Measurements from ENCODE around the gene SLC35F4. TPM values are rescaled to one million over a fixed set of nuclear protein-coding genes. Genes with fewer than 3 reads are reported as not detected.

SLC35F4 gene
- polyA plus RNA-seq, 6 donors from 2014 or later = not detected

GRCh38 chr14:57660208-57660607, 205.7 kb downstream of the SLC35F4 start:
- Mint-ChIP-seq H3K27ac (no peak overlapping the region), H3K4me3 (no peak overlapping the region), H3K4me1 (no peaks in the 10 kb centered on the region), H3K9me3 (peaks cover 0 to 25% (median 5%) of the 10 kb centered on the region in 7 donors), H3K36me3 (no peaks in the 10 kb centered on the region), H3K27me3 (no peaks in the 10 kb centered on the region)
- ATAC-seq (ENCODE audit: low read depth in 2 of 2) = no peak
- DNase-seq = no peak

- H3K27ac Mint-ChIP-seq = no peak overlapping the region
- no peaks in the 10 kb centered on the region for H3K36me3 Mint-ChIP-seq
- ATAC-seq (ENCODE audit: low read depth in 2 of 2) (no peak), DNase-seq (no peak)
- H3K4me1 Mint-ChIP-seq = no peaks in the 10 kb centered on the region
- H3K9me3 Mint-ChIP-seq = peaks cover 0 to 22% (median 5%) of the 10 kb centered on the region in 7 donors
- H3K27me3 Mint-ChIP-seq = no peaks in the 10 kb centered on the region
- no peak overlapping the region for H3K4me3 Mint-ChIP-seq
These were observed 206.8 kb downstream of the SLC35F4 start for GRCh38 chr14:57659052-57659451.

GRCh38 chr14:57657487-57657886, 208.4 kb downstream of the SLC35F4 start:
- DNase-seq = no peak
- no peak for ATAC-seq (ENCODE audit: low read depth in 2 of 2)
- no peaks in the 10 kb centered on the region for H3K27me3 Mint-ChIP-seq
- no peak overlapping the region for H3K27ac Mint-ChIP-seq
- peaks cover 0 to 13% (median 3%) of the 10 kb centered on the region in 7 donors for H3K9me3 Mint-ChIP-seq
- no peaks in the 10 kb centered on the region for H3K4me1 Mint-ChIP-seq
- no peaks in the 10 kb centered on the region for H3K36me3 Mint-ChIP-seq
- no peak overlapping the region for H3K4me3 Mint-ChIP-seq

GRCh38 chr14:57656853-57657252, 209.0 kb downstream of the SLC35F4 start:
- Mint-ChIP-seq H3K4me1 (no peaks in the 10 kb centered on the region), H3K27ac (no peak overlapping the region), H3K9me3 (peaks cover 0 to 7% (median 1%) of the 10 kb centered on the region in 7 donors), H3K27me3 (no peaks in the 10 kb centered on the region), H3K4me3 (no peak overlapping the region), H3K36me3 (no peaks in the 10 kb centered on the region)
- no peak for ATAC-seq (ENCODE audit: low read depth in 2 of 2)
- no peak for DNase-seq

GRCh38 chr14:57652769-57653168, 213.1 kb downstream of the SLC35F4 start:
- H3K27ac Mint-ChIP-seq = peak overlapping the region in 1 of 6 donors; percentile 62

GRCh38 chr14:57641776-57642175, 224.1 kb downstream of the SLC35F4 start:
- H3K27ac Mint-ChIP-seq = no peak overlapping the region
- no peaks in the 10 kb centered on the region for H3K36me3 Mint-ChIP-seq
- DNase-seq (no peak), ATAC-seq (ENCODE audit: low read depth in 2 of 2) (no peak)
- no peaks in the 10 kb centered on the region for H3K4me1 Mint-ChIP-seq
- no peak overlapping the region for H3K4me3 Mint-ChIP-seq
- H3K9me3 Mint-ChIP-seq = peaks cover 0 to 9% (median 7%) of the 10 kb centered on the region in 7 donors
- no peaks in the 10 kb centered on the region for H3K27me3 Mint-ChIP-seq

More at GRCh38 chr14:57652769-57653168, 213.1 kb downstream of the SLC35F4 start:
- no peak for ATAC-seq (ENCODE audit: low read depth in 2 of 2)
- H3K9me3 Mint-ChIP-seq = peaks cover 0 to 2% (median 2%) of the 10 kb centered on the region in 7 donors
- no peaks in the 10 kb centered on the region for H3K27me3 Mint-ChIP-seq
- no peak overlapping the region for H3K4me3 Mint-ChIP-seq
- no peaks in the 10 kb centered on the region for H3K36me3 Mint-ChIP-seq
- H3K4me1 Mint-ChIP-seq = no peaks in the 10 kb centered on the region
- no peak for DNase-seq

- no peak for DNase-seq
- Mint-ChIP-seq H3K4me3 (no peak overlapping the region), H3K36me3 (no peaks in the 10 kb centered on the region), H3K27me3 (no peaks in the 10 kb centered on the region), H3K27ac (no peak overlapping the region), H3K9me3 (peaks cover 0 to 4% (median 1%) of the 10 kb centered on the region in 7 donors), H3K4me1 (no peaks in the 10 kb centered on the region)
- no peak for ATAC-seq (ENCODE audit: low read depth in 2 of 2)
These were observed 225.9 kb downstream of the SLC35F4 start for GRCh38 chr14:57640036-57640435.

GRCh38 chr14:57637901-57638300, 228.0 kb downstream of the SLC35F4 start:
- peaks cover 0 to 5% (median 0%) of the 10 kb centered on the region in 3 donors for H3K27me3 Mint-ChIP-seq
- no peaks in the 10 kb centered on the region for H3K36me3 Mint-ChIP-seq
- H3K9me3 Mint-ChIP-seq = peaks cover 0 to 5% (median 0%) of the 10 kb centered on the region in 7 donors
- H3K27ac Mint-ChIP-seq = no peak overlapping the region
- DNase-seq (no peak), ATAC-seq (ENCODE audit: low read depth in 2 of 2) (no peak)
- H3K4me1 Mint-ChIP-seq = no peaks in the 10 kb centered on the region
- H3K4me3 Mint-ChIP-seq = no peak overlapping the region

GRCh38 chr14:57634335-57634734, 231.6 kb downstream of the SLC35F4 start:
- DNase-seq = no peak
- H3K4me1 Mint-ChIP-seq = no peaks in the 10 kb centered on the region
- no peak overlapping the region for H3K27ac Mint-ChIP-seq
- peaks cover 0 to 10% (median 0%) of the 10 kb centered on the region in 3 donors for H3K27me3 Mint-ChIP-seq
- H3K9me3 Mint-ChIP-seq = peaks cover 0 to 5% (median 0%) of the 10 kb centered on the region in 7 donors
- no peaks in the 10 kb centered on the region for H3K36me3 Mint-ChIP-seq
- ATAC-seq (ENCODE audit: low read depth in 2 of 2) = no peak
- H3K4me3 Mint-ChIP-seq = no peak overlapping the region

- no peak for DNase-seq
- ATAC-seq (ENCODE audit: low read depth in 2 of 2) = no peak
- no peaks in the 10 kb centered on the region for H3K4me1 Mint-ChIP-seq
- H3K27ac Mint-ChIP-seq = no peak overlapping the region
- H3K36me3 Mint-ChIP-seq = no peaks in the 10 kb centered on the region
- peaks cover 0 to 5% (median 2%) of the 10 kb centered on the region in 7 donors for H3K9me3 Mint-ChIP-seq
- no peak overlapping the region for H3K4me3 Mint-ChIP-seq
- H3K27me3 Mint-ChIP-seq = peaks cover 0 to 14% (median 0%) of the 10 kb centered on the region in 3 donors
These were observed 233.2 kb downstream of the SLC35F4 start for GRCh38 chr14:57632649-57633048.

GRCh38 chr14:57617510-57617909, 248.4 kb downstream of the SLC35F4 start:
- Mint-ChIP-seq H3K9me3 (peaks cover 0 to 10% (median 4%) of the 10 kb centered on the region in 7 donors), H3K4me3 (no peak overlapping the region), H3K36me3 (no peaks in the 10 kb centered on the region), H3K4me1 (no peaks in the 10 kb centered on the region), H3K27ac (no peak overlapping the region), H3K27me3 (no peaks in the 10 kb centered on the region)
- DNase-seq = no peak
- no peak for ATAC-seq (ENCODE audit: low read depth in 2 of 2)

- no peak for ATAC-seq (ENCODE audit: low read depth in 2 of 2)
- no peaks in the 10 kb centered on the region for H3K36me3 Mint-ChIP-seq
- H3K27ac Mint-ChIP-seq = no peak overlapping the region
- no peaks in the 10 kb centered on the region for H3K4me1 Mint-ChIP-seq
- peaks cover 0 to 14% (median 5%) of the 10 kb centered on the region in 7 donors for H3K9me3 Mint-ChIP-seq
- no peak for DNase-seq
- peaks cover 0 to 3% (median 0%) of the 10 kb centered on the region in 3 donors for H3K27me3 Mint-ChIP-seq
- no peak overlapping the region for H3K4me3 Mint-ChIP-seq
These were observed 252.9 kb downstream of the SLC35F4 start for GRCh38 chr14:57612946-57613345.

- Mint-ChIP-seq H3K27ac (no peak overlapping the region), H3K4me1 (no peaks in the 10 kb centered on the region), H3K36me3 (no peaks in the 10 kb centered on the region), H3K9me3 (peaks cover 0 to 18% (median 8%) of the 10 kb centered on the region in 7 donors), H3K4me3 (no peak overlapping the region), H3K27me3 (peaks cover 0 to 3% (median 0%) of the 10 kb centered on the region in 3 donors)
- DNase-seq = no peak
- no peak for ATAC-seq (ENCODE audit: low read depth in 2 of 2)
These were observed 254.3 kb downstream of the SLC35F4 start for GRCh38 chr14:57611555-57612075.

- H3K27ac Mint-ChIP-seq = no peak overlapping the region
- H3K36me3 Mint-ChIP-seq = no peaks in the 10 kb centered on the region
- peaks cover 0 to 3% (median 0%) of the 10 kb centered on the region in 3 donors for H3K27me3 Mint-ChIP-seq
- H3K4me1 Mint-ChIP-seq = no peaks in the 10 kb centered on the region
- H3K4me3 Mint-ChIP-seq = no peak overlapping the region
- peaks cover 0 to 18% (median 6%) of the 10 kb centered on the region in 7 donors for H3K9me3 Mint-ChIP-seq
- no peak for ATAC-seq (ENCODE audit: low read depth in 2 of 2)
- DNase-seq = no peak
These were observed 255.3 kb downstream of the SLC35F4 start for GRCh38 chr14:57610631-57611030.

Measured in naive B cell (primary cell).